Activated CD8-positive, alpha-beta T cell treated with anti-CD3 and anti-CD28 coated beads for 36 hours (primary cell): ENCODE data around the gene SIM2. TPM values are rescaled to one million over a fixed set of nuclear protein-coding genes. Genes with fewer than 3 reads are reported as not detected.
A peak's percentile ranks its signal among the peaks of the same experiment; 100 is the strongest.

Experiments used
- ATAC-seq: fragments of 200-7000 bp; cut with Tn5 transposase; one replicate; pipeline ENCODE4 v1.10.0; 2021; ENCODE audit warnings: mild to moderate bottlenecking, moderate library complexity
- CTCF ChIA-PET: fragments of 350-600 bp; sonication (Branson Sonifier 250); formaldehyde crosslinking; loops from one replicate; lab custom pipeline; 2021; ENCODE audit warnings: antibody characterized with exemption; lab: Charles Lee
- POLR2A ChIA-PET: fragments of 350-600 bp; sonication (Branson Sonifier 250); formaldehyde crosslinking; loops from one replicate; lab custom pipeline; 2021; ENCODE audit warnings: antibody characterized with exemption; lab: Charles Lee
- DNase-seq: peaks from one replicate; pipeline ENCODE4 v3.0.0-alpha.2; 2020
- H3K27ac Mint-ChIP-seq: one replicate; pipeline ENCODE4 v1.8.0; 2021; ENCODE audit warnings: mild to moderate bottlenecking, mixed read lengths
- H3K27me3 Mint-ChIP-seq: one replicate; pipeline ENCODE4 v1.8.0; 2021; ENCODE audit warnings: mixed read lengths
- H3K36me3 Mint-ChIP-seq: one replicate; pipeline ENCODE4 v1.8.0; 2021; ENCODE audit warnings: low read depth, mixed read lengths
- H3K4me1 Mint-ChIP-seq: one replicate; pipeline ENCODE4 v1.8.0; 2021; ENCODE audit warnings: low read depth, mixed read lengths
- H3K4me3 Mint-ChIP-seq: one replicate; pipeline ENCODE4 v1.8.0; 2021; ENCODE audit warnings: mild to moderate bottlenecking, moderate library complexity, mixed read lengths
- H3K9me3 Mint-ChIP-seq: one replicate; pipeline ENCODE4 v1.8.0; 2021; ENCODE audit warnings: mixed read lengths
- intact Hi-C: fragments of 100-400 bp; cut with micrococcal nuclease; formaldehyde crosslinking; loops from one replicate; pipeline ENCODE4 v1.10.0; 2022
- total RNA-seq, 2 experiments: library from RNA; stranded (reverse); gene quantifications; one replicate each; pipeline ENCODE4 v1.2.3, GENCODE V29; 2021
- TF ChIP-seq, protein P1 (sequence below): fragments of 200-600 bp; IDR thresholded peaks from one replicate; pipeline ENCODE4 v1.8.0; 2022; ENCODE audit warnings: antibody characterized with exemption, mild to moderate bottlenecking

SIM2 gene
- total RNA-seq, 2 experiments from 2014 or later: not detected

DNA sequence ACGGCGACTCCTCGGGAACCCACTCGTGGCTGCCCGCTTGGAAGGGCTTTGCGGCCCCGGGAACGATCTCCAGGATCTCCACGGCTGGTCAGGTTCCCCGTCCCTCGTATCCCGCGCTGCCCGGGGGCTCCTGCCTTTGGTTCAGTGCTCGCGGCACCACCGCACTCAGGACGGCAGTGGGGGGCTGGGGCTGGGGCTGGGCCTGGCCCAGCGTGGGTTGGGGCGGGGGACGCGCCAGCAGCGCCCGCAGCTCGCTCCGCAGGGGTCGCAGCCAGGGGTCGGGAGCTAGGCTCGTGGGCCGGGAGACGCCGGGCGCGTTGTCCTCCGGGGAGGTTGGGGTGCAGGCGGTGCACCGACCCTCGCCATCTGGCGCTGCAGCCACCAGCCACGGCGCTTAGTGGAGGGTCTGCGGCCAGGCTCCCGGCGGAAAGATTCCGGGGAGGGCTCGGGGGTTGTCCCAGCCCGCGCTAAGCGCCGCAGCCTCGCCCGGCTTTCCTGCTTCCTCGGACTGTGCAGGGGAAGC, 8.9 kb downstream of the SIM2 start:
- Mint-ChIP-seq H3K27ac (no peak overlapping the region), H3K27me3 (peaks cover 79% of the 10 kb centered on the region), H3K4me1 (peaks cover 46% of the 10 kb centered on the region), H3K9me3 (no peaks in the 10 kb centered on the region), H3K36me3 (no peaks in the 10 kb centered on the region), H3K4me3 (no peak overlapping the region)
- TF ChIP-seq, protein P1, sequence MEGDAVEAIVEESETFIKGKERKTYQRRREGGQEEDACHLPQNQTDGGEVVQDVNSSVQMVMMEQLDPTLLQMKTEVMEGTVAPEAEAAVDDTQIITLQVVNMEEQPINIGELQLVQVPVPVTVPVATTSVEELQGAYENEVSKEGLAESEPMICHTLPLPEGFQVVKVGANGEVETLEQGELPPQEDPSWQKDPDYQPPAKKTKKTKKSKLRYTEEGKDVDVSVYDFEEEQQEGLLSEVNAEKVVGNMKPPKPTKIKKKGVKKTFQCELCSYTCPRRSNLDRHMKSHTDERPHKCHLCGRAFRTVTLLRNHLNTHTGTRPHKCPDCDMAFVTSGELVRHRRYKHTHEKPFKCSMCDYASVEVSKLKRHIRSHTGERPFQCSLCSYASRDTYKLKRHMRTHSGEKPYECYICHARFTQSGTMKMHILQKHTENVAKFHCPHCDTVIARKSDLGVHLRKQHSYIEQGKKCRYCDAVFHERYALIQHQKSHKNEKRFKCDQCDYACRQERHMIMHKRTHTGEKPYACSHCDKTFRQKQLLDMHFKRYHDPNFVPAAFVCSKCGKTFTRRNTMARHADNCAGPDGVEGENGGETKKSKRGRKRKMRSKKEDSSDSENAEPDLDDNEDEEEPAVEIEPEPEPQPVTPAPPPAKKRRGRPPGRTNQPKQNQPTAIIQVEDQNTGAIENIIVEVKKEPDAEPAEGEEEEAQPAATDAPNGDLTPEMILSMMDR: no peak
- intact Hi-C loops: no loop called here
- ATAC-seq (no peak), DNase-seq (no peak)
- ChIA-PET CTCF (interaction anchor here (1.4 to 2.0 kb wide), 3 partner anchors 9 to 77 kb away, joined by 4 to 5 read pairs (median 4); partner anchors contain the start of gene SIM2), POLR2A (no interaction called here)

DNA sequence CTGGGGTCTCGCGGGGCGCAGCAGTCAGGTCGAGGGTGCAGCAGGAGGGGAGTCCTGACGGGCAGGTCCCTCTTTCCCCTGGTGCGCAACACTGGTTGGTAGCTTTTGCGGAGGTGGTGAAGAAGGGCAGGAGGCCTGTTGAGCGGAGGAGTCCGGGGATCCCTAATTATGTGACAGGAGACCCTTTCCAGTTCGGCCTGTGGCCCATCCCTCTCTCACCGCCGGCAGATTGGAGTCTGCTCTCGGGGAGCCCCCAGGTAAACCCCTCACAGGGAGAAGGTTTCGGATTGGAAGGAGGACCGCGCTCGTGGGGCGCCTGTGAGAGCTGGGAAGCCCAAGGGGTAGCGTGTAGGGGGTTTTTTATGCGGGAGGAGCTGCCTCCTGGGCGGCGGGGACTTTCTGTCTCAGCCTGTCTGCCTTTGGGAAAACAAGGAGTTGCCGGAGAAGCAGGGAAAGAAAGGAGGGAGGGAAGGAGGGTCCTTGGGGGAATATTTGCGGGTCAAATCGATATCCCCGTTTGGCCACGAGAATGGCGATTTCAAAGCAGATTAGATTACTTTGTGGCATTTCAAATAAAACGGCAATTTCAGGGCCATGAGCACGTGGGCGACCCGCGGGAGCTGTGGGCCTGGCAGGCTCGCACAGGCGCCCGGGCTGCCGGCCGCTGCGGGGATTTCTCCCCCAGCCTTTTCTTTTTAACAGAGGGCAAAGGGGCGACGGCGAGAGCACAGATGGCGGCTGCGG, 9.5 kb downstream of the SIM2 start:
- Mint-ChIP-seq H3K9me3 (no peaks in the 10 kb centered on the region), H3K4me3 (peak overlapping the region; percentile 8), H3K27me3 (peaks cover 79% of the 10 kb centered on the region), H3K36me3 (no peaks in the 10 kb centered on the region), H3K27ac (no peak overlapping the region), H3K4me1 (peaks cover 44% of the 10 kb centered on the region)
- intact Hi-C loops: no loop called here
- ATAC-seq (no peak), DNase-seq (no peak)
- ChIA-PET CTCF (interaction anchor here (1.2 to 2.0 kb wide), 4 partner anchors 8 to 146 kb away, joined by 3 to 5 read pairs (median 4); partner anchors contain the start of gene SIM2), POLR2A (no interaction called here)
- TF ChIP-seq, protein P1: no peak

DNA sequence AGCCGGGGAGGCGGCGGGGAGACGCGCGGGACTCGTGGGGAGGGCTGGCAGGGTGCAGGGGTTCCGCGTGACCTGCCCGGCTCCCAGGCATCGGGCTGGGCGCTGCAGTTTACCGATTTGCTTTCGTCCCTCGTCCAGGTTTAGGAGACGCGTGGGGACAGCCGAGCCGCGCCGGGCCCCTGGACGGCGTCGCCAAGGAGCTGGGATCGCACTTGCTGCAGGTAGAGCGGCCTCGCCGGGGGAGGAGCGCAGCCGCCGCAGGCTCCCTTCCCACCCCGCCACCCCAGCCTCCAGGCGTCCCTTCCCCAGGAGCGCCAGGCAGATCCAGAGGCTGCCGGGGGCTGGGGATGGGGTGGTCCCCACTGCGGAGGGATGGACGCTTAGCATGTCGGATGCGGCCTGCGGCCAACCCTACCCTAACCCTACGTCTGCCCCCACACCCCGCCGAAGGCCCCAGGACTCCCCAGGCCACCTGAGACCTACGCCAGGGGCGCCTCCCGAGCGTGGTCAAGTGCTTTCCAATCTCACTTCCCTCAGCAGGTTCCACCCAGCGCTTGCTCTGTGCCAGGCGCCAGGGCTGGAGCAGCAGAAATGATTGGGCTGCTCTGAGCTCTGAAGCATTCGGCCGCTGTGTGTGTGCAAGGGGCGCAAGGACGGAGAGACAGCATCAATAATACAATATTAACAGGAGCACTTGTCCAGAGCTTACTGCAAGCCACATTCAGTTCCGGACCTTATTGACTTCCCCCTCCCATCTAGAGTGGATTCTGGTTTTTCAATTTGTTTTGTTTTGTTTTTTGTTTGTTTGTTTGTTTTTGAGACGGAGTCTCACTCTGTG, 10.3 kb downstream of the SIM2 start:
- Mint-ChIP-seq H3K36me3 (no peaks in the 10 kb centered on the region), H3K27ac (no peak overlapping the region), H3K27me3 (peaks cover 76% of the 10 kb centered on the region), H3K4me1 (peaks cover 41% of the 10 kb centered on the region), H3K9me3 (no peaks in the 10 kb centered on the region), H3K4me3 (no peak overlapping the region)
- ATAC-seq: no peak
- intact Hi-C loops: no loop called here
- ChIA-PET POLR2A (no interaction called here), CTCF (interaction anchor here (1.2 to 2.2 kb wide), 3 partner anchors 10 to 145 kb away, joined by 3 to 7 read pairs (median 4); partner anchors contain the start of gene SIM2)
- TF ChIP-seq, protein P1: no peak
- no peak for DNase-seq

DNA sequence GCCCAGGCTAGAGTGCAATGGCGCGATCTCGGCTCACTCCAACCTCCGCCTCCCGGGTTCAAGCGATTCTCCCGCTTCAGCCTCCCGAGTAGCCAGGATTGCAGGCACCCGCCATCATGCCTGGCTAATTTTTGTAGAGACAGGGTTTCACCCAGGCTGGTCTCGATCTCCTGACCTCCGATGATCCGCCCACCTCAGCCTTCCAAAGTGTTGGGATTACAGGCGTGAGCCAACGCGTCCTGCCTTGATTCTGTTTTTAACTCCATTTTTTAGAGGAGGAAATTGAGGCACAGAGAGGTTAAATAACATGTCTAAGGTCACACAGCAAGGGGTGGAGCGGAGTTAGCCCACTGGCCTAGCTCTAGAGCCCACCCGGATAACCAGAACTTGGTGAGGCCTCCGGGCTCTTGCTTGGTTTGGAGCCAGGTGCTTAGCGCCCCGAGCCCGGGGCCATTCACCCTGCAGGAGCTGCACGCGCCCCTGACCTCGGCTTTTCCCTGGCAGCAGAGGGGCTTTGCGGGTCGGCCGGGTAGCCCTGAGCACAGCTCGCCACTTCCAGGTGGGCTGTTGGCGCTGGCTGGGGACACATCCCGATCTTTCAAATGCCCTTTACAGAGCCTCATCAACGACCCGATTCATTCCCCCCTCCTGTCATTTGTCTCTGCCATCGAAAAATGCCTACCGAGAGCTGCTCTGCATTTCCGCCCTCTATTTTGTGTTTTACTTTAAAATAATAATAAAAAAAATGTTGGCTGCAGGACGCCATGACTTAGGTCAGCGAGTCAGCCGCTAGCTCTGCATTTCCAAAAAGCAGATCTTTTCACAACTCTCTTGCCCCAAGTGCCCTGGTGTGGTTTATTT, 11.2 kb downstream of the SIM2 start:
- H3K9me3 Mint-ChIP-seq: no peaks in the 10 kb centered on the region
- ChIA-PET POLR2A (interaction anchor here (0.9 kb wide), 1 partner anchor 256 kb away, joined by 3 read pairs; no protein-coding TSS in a partner anchor), CTCF (interaction anchor here (1.2 to 2.2 kb wide), 3 partner anchors 11 to 144 kb away, joined by 3 to 7 read pairs (median 4); partner anchors contain the start of gene SIM2)
- DNase-seq: no peak
- H3K27ac Mint-ChIP-seq: no peak overlapping the region
- intact Hi-C loops: no loop called here
- H3K4me3 Mint-ChIP-seq: no peak overlapping the region
- H3K4me1 Mint-ChIP-seq: peaks cover 37% of the 10 kb centered on the region
- H3K27me3 Mint-ChIP-seq: peaks cover 79% of the 10 kb centered on the region
- ATAC-seq: no peak
- TF ChIP-seq, protein P1: no peak
- H3K36me3 Mint-ChIP-seq: no peaks in the 10 kb centered on the region
